ENCODE results near the gene HOXA13. TPM values are rescaled to one million over a fixed set of nuclear protein-coding genes. Genes with fewer than 3 reads are reported as not detected.

HOXA13 gene
- total RNA-seq, 2 experiments from 2014 or later: not detected

- DNase-seq: no peak
- no peak overlapping the region for H3K27ac Mint-ChIP-seq
- intact Hi-C loops (cut with micrococcal nuclease): loop anchor here (1.0 to 5.0 kb wide), 3 partner anchors 17 to 34 kb away; partner anchors contain the start of genes HOXA11 and HOXA13
- CTCF ChIA-PET: interaction anchor here (0.7 to 1.3 kb wide), 4 partner anchors 8 to 18 kb away, joined by 3 to 5 read pairs (median 4); no protein-coding TSS in a partner anchor
- no peaks in the 10 kb centered on the region for H3K36me3 Mint-ChIP-seq (ENCODE audit: low read depth)
- H3K9me3 Mint-ChIP-seq: no peaks in the 10 kb centered on the region
- H3K4me3 Mint-ChIP-seq: no peak overlapping the region
- peaks cover 83% of the 10 kb centered on the region for H3K27me3 Mint-ChIP-seq (ENCODE audit: low read depth)
- H3K4me1 Mint-ChIP-seq (ENCODE audit: low read depth): peaks cover 39% of the 10 kb centered on the region
Measured at GRCh38 chr7:27167916-27168264, 32.0 kb downstream of the HOXA13 start.

- intact Hi-C loops (cut with micrococcal nuclease): loop anchor here (1.0 to 5.0 kb wide), 2 partner anchors 11 to 35 kb away; partner anchors contain the start of genes HOXA13 and HOXA7
- Mint-ChIP-seq H3K4me3 (no peak overlapping the region), H3K36me3 (ENCODE audit: low read depth) (no peaks in the 10 kb centered on the region), H3K27me3 (ENCODE audit: low read depth) (peaks cover 79% of the 10 kb centered on the region), H3K4me1 (ENCODE audit: low read depth) (peaks cover 32% of the 10 kb centered on the region), H3K27ac (peak overlapping the region; percentile 6), H3K9me3 (no peaks in the 10 kb centered on the region)
- CTCF ChIA-PET: interaction anchor here (0.6 to 1.3 kb wide), 3 partner anchors 8 to 317 kb away, joined by 3 to 5 read pairs (median 4); no protein-coding TSS in a partner anchor
- no peak for DNase-seq
Measured at GRCh38 chr7:27166531-27167505, 33.1 kb downstream of the HOXA13 start.

- Mint-ChIP-seq H3K36me3 (ENCODE audit: low read depth) (no peaks in the 10 kb centered on the region), H3K27me3 (ENCODE audit: low read depth) (peaks cover 75% of the 10 kb centered on the region), H3K4me3 (no peak overlapping the region), H3K4me1 (ENCODE audit: low read depth) (peaks cover 28% of the 10 kb centered on the region), H3K27ac (no peak overlapping the region), H3K9me3 (no peaks in the 10 kb centered on the region)
- DNase-seq: no peak
- CTCF ChIA-PET: interaction anchor here (0.6 to 1.0 kb wide), 2 partner anchors 14 to 316 kb away, joined by 3 to 4 read pairs; no protein-coding TSS in a partner anchor
- intact Hi-C loops (cut with micrococcal nuclease): loop anchor here (1.0 to 5.0 kb wide), 2 partner anchors 10 to 36 kb away; partner anchors contain the start of genes HOXA13 and HOXA7
Measured at GRCh38 chr7:27165996-27166530, 33.8 kb downstream of the HOXA13 start.

GRCh38 chr7:27165089-27165995, 34.5 kb downstream of the HOXA13 start, which contains the start of gene HOXA9:
Gene HOXA9 (minus strand): TSS chr7:27165537. CDS start chr7:27165457, 80 bp downstream.
- CTCF ChIA-PET: interaction anchor here (0.6 kb wide), 1 partner anchor 315 kb away, joined by 4 read pairs; no protein-coding TSS in a partner anchor
- Mint-ChIP-seq H3K27ac (peak within 1 kb of the TSS; percentile 41), H3K4me1 (ENCODE audit: low read depth) (peaks cover 30% of the 10 kb centered on the region), H3K36me3 (ENCODE audit: low read depth) (no peaks in the 10 kb centered on the region), H3K4me3 (peak within 1 kb of the TSS; percentile 21), H3K27me3 (ENCODE audit: low read depth) (peaks cover 72% of the 10 kb centered on the region), H3K9me3 (no peaks in the 10 kb centered on the region)
- DNase-seq: no peak
- intact Hi-C loops (cut with micrococcal nuclease): loop anchor here (5.0 kb wide), 1 partner anchor 37 kb away; the partner anchor contains the start of gene HOXA13

- CTCF ChIA-PET: no interaction called here
- Mint-ChIP-seq H3K36me3 (ENCODE audit: low read depth) (no peaks in the 10 kb centered on the region), H3K4me1 (ENCODE audit: low read depth) (peaks cover 37% of the 10 kb centered on the region), H3K9me3 (no peaks in the 10 kb centered on the region), H3K27ac (no peak overlapping the region), H3K4me3 (no peak overlapping the region), H3K27me3 (ENCODE audit: low read depth) (peaks cover 76% of the 10 kb centered on the region)
- intact Hi-C loops (cut with micrococcal nuclease): loop anchor here (5.0 kb wide), 2 partner anchors 38 to 497 kb away; partner anchors contain the start of gene HOXA13
- no peak for DNase-seq
Measured at GRCh38 chr7:27164367-27165088, 35.4 kb downstream of the HOXA13 start.

GRCh38 chr7:27164045-27164366, 35.9 kb downstream of the HOXA13 start:
- no peak overlapping the region for H3K4me3 Mint-ChIP-seq
- peaks cover 36% of the 10 kb centered on the region for H3K4me1 Mint-ChIP-seq (ENCODE audit: low read depth)
- DNase-seq: no peak
- no peak overlapping the region for H3K27ac Mint-ChIP-seq
- H3K36me3 Mint-ChIP-seq (ENCODE audit: low read depth): no peaks in the 10 kb centered on the region
- intact Hi-C loops (cut with micrococcal nuclease): loop anchor here (5.0 kb wide), 1 partner anchor 497 kb away; no protein-coding TSS in a partner anchor
- CTCF ChIA-PET: no interaction called here
- H3K9me3 Mint-ChIP-seq: no peaks in the 10 kb centered on the region
- H3K27me3 Mint-ChIP-seq (ENCODE audit: low read depth): peaks cover 80% of the 10 kb centered on the region

GRCh38 chr7:27163288-27164044, 36.4 kb downstream of the HOXA13 start:
- intact Hi-C loops (cut with micrococcal nuclease): loop anchor here (5.0 kb wide), 1 partner anchor 496 kb away; no protein-coding TSS in a partner anchor
- no peaks in the 10 kb centered on the region for H3K36me3 Mint-ChIP-seq (ENCODE audit: low read depth)
- no peaks in the 10 kb centered on the region for H3K9me3 Mint-ChIP-seq
- CTCF ChIA-PET: interaction anchor here (1.6 to 2.3 kb wide), 4 partner anchors 9 to 496 kb away, joined by 4 to 12 read pairs (median 8); no protein-coding TSS in a partner anchor
- H3K27me3 Mint-ChIP-seq (ENCODE audit: low read depth): peaks cover 79% of the 10 kb centered on the region
- DNase-seq: no peak
- no peak overlapping the region for H3K27ac Mint-ChIP-seq
- peaks cover 35% of the 10 kb centered on the region for H3K4me1 Mint-ChIP-seq (ENCODE audit: low read depth)
- no peak overlapping the region for H3K4me3 Mint-ChIP-seq

- intact Hi-C loops (cut with micrococcal nuclease): loop anchor here (5.0 kb wide), 1 partner anchor 495 kb away; no protein-coding TSS in a partner anchor
- Mint-ChIP-seq H3K4me1 (ENCODE audit: low read depth) (peaks cover 39% of the 10 kb centered on the region), H3K36me3 (ENCODE audit: low read depth) (no peaks in the 10 kb centered on the region), H3K4me3 (no peak overlapping the region), H3K9me3 (no peaks in the 10 kb centered on the region), H3K27ac (no peak overlapping the region), H3K27me3 (ENCODE audit: low read depth) (peaks cover 79% of the 10 kb centered on the region)
- DNase-seq: no peak
- CTCF ChIA-PET: interaction anchor here (0.6 to 2.6 kb wide), 9 partner anchors 10 to 793 kb away, joined by 3 to 19 read pairs (median 4); no protein-coding TSS in a partner anchor
Measured at GRCh38 chr7:27162561-27163287, 37.2 kb downstream of the HOXA13 start.

- peaks cover 39% of the 10 kb centered on the region for H3K4me1 Mint-ChIP-seq (ENCODE audit: low read depth)
- DNase-seq: no peak
- no peaks in the 10 kb centered on the region for H3K9me3 Mint-ChIP-seq
- H3K4me3 Mint-ChIP-seq: no peak overlapping the region
- no peaks in the 10 kb centered on the region for H3K36me3 Mint-ChIP-seq (ENCODE audit: low read depth)
- intact Hi-C loops (cut with micrococcal nuclease): loop anchor here (1.0 to 5.0 kb wide), 8 partner anchors 297 to 1071 kb away; partner anchors contain the start of gene SKAP2
- H3K27me3 Mint-ChIP-seq (ENCODE audit: low read depth): peaks cover 79% of the 10 kb centered on the region
- H3K27ac Mint-ChIP-seq: no peak overlapping the region
- CTCF ChIA-PET: interaction anchor here (0.6 to 2.6 kb wide), 13 partner anchors 10 to 792 kb away, joined by 3 to 19 read pairs (median 4); no protein-coding TSS in a partner anchor
Measured at GRCh38 chr7:27161721-27162560, 38.0 kb downstream of the HOXA13 start.

Data from activated naive CD4-positive, alpha-beta T cell treated with anti-CD3 and anti-CD28 coated beads for 36 hours (primary cell).